HPDE6-E6E7 (cell line): ENCODE measurements around the gene PBX1.

Experiments
- DNase-seq: peaks from one replicate; pipeline ENCODE4 v3.0.0; 2011; ENCODE audit warnings: missing footprints; ENCODE audit errors: extremely low spot score

Gene PBX1

DNA sequence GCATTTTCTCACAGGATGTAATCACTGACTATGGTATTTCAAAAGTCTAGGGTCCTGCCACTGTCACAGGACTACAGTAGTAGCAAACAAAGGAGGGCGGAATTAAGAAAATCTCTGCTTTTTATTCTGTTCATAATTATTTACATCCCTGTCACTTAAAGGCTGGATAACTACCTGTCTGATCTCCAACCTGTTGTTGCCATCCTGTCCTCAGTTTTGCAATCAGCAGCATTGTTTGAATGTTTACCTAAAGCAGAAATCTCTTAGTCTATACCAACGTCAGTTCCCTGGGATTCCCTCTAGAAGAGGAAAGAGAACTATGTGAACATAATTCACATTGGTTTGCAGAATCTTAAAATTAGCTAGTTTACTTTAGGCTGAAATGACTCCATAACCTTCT lies 218.5 kb downstream of the PBX1 start:
- DNase-seq, result no peak

DNA sequence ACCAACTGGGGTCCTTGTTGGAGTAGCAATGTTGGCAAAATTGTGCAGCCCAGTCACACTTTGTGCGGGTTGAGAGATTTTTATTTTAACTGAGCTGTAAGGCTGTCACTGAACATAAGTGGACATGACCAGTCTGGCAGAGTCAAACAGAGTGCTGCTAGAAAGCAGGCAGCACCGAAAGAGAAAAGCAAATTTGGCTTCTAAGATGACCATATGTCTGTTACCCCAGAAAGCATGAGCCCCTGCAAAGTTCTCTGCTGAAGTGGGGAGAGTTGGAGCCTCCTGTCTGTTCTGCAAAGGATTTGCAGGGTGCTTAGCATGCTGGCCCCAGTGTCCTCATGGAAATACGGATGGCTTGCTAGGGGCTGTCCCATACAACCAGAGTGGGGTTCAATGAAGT lies 220.4 kb downstream of the PBX1 start:
- no peak for DNase-seq

DNA sequence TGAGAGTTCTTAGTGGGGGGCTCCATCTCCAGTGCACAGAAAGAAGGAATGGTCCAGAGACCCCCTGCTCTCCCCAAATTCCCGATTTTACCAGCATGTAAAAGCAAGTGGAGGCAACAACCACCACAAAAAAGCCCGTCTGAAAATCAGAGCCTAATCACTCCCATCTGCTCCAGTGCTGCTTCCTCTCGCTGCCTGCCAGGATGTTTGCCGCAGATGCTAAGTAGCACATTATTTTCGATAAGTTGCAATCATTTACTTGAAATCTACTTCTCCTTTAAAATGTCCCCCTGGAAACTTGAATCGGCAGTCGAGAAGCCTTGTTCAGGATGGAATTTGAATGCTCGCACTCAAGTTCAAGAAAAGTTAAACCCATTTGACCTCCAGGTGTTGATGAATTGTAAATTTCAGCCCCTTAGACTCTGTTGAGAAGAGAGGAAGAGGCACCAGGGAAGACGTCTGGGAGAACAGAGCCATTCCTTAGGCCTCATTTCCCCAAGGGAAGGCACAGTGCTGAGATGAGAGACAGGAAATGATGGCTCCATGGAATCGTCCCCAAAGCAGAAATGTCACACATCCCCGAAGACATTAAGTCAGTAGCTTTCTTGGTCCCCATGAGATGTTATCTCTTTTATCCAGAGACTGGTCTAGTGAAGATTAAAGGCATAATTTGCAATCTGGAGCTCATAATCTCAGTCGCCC lies 221.3 kb downstream of the PBX1 start:
- DNase-seq, result no peak

DNA sequence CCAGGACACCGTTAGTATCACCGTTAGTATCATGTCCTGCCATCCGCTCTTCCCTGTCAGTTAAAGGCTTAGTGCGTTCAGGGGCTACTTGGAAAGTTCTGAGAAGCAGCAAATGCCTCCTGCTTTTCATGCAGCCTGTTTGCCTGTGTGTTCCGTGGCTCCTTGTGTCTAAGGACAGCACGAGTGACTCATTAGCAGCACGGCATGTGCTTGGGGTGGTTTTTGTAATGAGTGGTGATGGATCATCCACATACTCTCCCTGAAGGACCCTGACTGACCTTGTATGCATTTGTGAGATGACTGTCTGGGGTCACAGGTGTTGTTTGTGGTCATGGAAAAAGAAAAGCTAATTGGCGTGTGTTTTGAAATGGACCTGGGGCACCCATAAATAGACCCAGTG lies 221.9 kb downstream of the PBX1 start:
- DNase-seq, result peak; percentile 35

DNA sequence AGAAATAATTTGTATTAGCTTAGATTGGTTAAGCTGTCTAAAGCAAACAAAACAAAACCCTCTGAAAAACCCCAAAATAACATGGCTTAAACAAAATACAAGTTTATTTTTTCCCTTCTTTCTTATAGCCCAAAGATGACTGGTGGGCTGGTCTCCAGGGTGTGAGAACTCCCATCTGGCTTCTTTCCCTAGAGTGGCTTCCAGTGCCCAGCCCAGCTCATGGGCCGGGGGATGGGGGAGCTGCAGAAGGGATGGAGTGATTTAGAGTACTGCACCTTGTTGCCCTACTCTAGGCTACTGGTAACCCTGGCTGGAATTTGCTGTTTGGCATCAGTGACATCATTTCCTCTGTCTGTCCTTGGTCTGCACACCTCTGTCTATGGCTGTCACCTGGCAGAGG lies 223.0 kb downstream of the PBX1 start:
- DNase-seq, result no peak

DNA sequence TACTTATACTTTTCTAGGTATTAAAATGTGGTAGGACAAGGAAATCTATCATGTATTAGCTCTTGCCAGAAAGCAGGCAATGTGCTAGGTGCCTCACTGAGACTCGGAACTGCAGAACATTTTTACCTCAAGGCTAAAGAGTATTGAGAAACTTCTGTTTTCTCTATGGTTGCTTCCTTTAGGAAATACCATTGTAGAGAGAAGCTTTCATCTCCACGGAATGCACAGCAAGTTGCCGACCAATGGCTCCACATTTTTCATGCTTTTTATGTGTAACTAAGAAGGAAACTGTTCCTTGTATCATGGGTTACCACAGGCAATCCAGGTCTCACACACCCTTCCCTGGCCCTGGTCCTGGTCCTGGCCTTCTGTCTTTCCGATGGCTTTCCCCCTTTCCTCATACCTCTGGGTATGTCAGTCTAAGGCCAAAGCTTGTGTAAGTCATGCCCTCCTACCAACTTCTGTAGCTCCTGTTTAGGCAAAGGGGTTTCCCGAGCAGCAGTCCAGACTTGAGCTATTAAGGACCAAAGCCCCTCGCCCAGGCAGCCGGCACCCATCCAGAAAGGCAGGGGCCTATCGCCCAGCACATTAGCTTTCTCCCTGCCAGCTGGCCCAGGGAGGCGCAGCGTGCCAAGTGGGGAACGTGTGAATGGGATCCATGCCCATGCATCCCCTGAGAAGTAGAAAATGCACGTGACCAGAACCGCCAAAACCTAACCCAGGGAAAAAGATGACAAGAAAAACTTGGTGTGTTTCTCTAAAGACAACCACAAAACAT lies 225.0 kb downstream of the PBX1 start:
- DNase-seq, result no peak

DNA sequence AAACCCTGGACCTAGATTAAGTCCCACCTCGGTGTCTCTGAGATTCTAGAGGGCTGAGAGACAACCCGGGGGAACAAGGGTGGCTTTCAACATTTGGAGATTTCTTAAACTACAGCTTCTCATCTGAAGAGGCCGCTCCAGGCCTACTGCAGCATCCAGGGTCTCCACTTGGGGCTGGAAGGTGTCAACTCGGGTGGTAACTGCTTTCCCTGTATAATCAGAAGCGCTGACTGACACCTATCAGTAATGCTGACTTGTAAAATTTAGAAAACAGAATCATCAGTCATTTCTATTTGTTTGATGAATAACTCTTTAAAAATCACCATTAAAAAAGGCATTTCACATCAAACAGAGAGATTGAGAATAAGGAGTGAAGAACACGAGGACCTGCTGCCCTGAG lies 226.0 kb downstream of the PBX1 start:
- DNase-seq, result no peak

DNA sequence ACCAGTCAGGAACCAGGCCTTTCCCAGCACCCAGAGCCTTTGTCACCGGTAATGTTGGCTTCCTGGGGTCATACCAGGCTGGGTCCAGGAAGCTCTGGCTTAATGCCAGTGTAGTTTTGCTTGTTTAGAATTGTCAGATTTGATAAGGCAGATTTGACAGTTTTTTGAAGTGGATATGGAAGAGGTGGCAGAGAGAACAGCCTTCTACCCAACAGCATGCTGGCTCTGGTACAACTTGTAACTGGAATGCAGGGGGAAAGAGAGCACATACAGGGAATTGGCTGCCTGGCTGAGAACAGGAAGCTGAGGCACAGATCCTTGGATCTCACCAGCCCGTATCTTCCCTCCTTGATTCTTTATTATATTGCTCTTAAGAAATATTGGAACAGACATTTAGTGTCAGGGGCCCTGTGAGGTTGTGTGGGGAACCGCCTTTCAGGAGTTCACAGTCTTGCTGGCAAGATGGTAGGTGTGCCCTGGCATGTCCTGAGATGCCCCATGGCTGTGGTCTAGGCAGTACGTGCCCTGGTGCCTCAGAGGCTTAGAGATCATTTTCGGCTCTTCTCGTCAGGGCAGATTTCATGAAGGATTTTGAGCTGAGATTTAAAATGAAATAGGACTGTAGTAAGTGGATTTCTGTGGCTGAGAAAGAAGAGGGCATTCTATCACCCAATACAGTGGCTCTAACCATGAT lies 227.0 kb downstream of the PBX1 start:
- no peak for DNase-seq

DNA sequence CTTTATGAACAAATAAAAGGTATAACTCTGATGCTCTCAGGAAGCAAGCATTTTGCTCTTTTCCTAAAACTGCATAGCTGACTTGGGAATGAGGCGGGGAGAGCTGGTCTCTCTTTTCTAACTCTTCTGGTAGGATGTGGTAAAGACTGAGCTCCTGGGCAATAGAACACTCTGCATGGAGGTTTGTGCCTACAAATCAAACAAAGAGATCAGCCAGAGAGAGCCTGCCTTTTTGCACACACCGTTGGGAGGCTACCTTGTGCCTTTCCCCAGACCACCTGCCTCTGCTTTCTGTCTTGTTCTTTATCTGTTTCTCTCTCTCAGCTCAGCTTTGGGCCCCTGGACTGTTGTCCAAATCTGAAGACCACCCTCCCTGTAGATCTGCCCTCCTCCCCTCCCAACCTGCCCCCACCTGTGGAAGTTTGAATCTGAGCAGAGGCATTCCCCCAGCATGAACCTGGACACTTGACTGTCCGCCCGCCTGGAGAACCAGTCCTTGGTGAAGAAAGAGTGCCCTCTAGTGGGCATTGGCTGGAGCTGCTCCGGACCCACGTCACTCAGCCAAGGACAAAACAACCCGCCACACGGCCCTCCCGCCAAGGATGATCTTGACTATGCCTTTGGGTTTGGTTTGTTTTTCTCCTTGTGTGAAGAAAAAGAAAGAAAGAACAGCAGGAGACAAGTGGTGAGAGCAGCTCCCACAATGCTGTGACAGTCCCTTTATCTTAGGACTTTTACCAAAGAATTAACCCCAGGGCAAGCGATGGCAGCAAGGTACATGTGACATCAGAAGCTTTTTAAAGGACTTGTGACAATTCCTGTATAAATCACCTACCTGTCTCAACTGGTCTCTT lies 228.2 kb downstream of the PBX1 start:
- DNase-seq, result peak; percentile 82

DNA sequence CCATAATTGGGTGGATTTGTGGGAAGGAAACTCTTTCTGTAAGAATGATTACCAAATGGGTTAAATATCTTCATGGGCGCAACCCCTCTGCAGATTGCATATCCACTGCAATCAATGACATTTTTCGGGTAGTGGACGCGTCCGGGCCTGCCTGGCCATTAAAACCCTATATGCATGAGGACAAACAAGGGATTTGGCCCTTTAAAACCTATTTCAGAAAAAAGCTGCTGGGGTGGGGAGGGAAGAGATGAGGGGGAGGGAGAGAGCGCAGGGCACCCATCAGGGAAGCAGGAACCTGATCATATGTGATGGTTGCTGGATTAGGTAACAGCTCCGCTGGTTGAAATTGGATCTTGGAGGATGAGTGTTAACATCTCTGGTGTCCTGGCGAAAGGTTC lies 228.8 kb downstream of the PBX1 start:
- DNase-seq, result peak; percentile 26

DNA sequence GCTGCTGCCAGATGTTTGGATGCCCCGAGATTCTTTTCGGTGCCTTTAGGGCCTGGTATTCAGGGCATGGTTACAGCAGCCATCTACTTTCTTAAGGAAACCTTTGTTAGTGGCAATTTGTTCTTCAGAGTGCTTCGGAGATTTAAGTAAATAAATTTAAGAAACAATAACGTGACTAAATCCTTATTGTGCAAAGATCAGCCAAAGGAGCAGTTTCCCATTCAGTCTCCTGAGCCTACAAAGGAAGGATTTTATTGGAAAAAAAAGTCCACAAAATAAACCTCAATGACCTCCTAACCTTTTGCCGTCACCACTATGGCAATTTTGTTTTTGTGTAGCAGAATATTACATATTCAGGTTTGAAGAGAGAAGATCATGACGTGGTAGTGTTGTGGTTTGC lies 231.1 kb downstream of the PBX1 start:
- DNase-seq, result no peak

DNA sequence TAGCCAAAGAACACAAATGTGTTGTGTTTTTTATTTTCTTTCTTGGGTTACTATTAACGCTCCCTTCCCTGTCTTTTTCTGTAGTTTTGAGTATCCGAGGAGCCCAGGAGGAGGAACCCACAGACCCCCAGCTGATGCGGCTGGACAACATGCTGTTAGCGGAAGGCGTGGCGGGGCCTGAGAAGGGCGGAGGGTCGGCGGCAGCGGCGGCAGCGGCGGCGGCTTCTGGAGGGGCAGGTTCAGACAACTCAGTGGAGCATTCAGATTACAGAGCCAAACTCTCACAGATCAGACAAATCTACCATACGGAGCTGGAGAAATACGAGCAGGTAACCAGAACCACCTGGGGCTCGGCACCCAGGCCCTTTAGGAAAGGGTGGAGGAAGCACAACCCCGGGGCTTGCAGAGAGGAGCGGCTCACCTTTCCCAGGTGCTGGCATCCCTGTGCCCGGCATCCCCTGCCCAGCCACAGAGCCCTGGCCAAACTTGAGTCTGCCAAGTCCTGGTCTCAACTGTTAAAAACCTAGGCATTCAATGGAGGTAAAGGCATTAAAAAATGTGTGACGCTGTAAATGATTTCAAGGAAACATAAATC lies 233.5 kb downstream of the PBX1 start:
- DNase-seq, result no peak

DNA sequence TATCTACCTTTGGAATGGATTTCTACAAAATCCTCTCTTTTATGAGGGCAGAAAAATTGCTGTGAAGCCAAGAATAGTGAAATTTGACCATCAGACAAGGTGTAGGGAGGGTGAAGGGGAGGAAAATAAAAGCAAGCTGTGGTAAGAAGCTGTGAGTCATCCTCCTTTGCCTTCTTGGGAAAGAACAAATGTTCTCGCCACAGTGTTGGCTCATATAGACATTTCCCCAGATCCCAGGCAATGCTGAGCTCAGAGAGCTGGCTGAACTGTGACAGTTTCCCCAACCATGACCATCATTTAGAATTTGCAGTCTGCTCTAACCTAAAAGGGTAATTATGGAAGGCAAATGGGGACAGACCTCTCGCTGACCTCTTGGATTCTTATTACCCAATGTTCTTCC lies 235.4 kb downstream of the PBX1 start:
- DNase-seq, result peak; percentile 72

DNA sequence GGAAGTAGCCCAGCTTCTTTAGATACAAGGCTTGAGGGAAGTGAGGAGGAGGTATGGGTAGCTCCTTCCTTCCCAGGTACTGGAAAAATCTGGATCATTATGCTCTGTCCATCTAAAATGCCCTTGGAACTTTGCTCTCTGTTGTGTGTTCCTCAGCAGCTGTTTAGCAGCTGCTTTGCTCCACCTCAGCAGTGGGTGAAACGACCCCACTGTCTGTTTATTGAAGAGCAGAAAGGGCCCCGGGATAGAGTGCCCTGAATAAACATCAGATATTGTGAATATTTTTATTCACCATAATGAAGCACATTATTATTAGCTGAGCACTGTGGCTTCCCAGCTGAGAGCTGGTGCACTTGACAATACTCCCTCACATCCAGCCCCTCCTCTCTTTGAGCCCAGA lies 237.9 kb downstream of the PBX1 start:
- DNase-seq, result no peak

DNA sequence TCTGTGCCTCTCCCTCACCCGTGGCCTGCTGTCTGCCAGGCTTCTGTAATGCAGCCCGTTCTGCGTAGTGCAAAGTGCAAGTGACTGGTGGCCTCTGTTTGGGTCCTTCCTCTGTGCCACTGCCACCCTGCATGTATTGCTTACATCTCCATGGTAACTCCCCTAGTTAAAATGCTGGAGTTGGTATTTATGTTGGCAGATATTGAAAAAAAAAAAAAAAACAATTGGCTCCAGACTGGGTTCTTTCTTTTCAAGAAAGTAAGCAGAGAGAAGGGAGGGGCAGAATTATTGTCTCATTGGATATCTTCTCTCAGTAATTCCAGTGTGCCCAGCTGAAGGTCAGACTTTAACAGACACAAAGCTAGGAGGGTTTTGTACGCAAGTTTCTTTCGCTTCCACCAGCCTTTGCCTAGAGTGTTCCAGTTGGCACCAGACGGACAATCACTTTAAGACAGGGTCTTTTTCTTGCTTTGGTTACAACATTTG lies 242.3 kb downstream of the PBX1 start:
- DNase-seq, result no peak

DNA sequence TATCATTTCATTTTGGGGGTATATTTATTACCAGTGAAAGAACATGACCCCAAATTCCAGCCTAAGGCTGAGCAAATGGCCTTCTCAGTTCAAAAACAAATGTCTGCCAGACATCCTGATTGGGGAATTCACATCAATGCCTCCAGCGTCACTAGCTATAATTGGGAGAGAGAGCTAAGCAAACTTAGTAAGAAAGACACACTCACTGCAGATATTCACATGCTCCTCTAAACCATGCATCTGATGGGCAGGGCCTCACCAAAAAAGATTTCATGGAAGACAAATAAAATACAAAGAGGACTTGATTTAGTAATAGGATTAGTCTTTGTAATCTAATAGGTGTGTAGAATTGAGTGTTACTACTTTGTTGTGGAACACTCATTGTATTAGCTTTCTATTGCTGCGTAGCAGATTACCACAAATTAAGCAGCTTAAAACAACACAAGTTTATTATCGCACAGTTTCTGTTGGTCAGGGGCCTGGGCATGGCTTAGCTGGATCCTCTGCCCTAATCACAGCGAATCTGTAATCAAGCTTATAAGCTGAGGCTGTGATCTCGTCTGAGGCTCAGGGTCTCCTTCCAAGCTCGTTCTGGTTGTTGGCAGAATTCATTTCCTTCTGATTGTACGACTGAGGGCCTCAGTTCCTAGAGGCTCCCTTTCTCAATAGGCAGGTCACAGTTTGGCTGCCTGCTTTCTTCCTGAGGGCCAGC lies 243.0 kb downstream of the PBX1 start:
- no peak for DNase-seq

DNA sequence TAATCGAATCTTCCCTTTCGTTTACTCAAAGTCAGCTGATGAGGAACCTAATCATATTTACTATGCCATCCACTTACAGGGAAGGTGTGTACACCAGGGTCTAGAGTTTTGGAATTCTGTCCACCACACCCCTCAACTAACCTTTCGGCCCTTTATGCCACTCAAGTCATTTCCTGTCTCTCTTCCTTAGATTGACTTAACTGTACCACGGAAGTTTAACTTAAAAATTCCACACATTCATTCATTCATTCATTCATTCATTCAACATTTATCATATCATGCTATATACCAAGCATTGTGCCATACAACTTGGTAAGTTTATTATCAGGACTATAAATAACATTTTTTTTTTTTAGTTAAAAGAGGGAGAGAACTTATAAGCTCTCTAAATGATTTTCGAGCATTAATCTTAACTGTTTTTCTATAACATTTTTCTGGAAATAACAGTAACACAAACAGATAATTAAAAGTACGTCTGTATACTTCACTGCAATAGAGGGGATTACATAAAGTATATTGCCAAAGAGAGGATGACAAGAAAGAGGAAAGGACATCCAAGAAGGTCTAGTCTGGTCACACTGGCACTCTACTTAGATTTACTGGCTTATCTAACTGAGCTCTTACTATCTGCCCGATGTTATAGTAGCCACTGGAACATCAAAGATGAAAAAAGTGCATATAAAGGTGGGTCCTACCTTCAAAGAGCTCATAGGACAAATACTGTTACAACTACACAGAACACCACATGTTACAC lies 243.7 kb downstream of the PBX1 start:
- no peak for DNase-seq

DNA sequence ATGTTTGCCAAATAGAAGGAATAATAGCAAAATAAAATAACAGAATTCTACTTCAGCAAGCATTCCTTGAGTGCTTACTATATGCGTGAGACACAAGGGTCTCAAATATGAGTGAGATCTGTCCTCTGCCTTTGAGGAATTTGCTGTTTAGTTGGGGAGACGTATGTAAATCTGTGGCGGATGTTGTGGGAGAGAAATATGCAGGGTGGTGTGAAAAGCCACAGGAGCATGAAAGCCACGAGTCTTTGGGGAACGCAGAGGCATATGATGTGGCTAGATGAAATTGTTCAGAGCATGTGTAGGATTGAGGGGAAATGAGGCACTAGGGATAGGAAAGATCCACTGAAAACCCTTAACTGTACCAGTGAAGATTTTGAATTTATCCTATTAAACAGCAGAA lies 244.4 kb downstream of the PBX1 start:
- DNase-seq, result no peak

DNA sequence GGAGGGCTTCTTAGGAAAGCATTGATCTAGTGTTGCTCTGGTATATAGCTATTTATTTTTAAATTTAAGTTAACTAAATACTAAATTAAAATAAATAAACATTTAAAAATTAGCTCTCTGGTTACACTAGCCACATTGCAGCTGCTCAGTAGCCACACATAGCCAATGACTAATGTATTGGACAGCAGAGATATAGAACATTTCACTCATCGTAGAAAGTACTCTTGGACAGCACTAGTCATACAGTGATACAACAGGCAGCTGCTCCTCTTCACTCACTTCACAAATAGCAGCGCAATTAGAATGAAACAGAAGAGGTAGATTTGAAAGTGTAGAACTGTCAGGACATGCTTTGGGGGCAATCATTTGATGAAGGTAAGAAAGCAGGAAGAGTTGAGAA lies 245.4 kb downstream of the PBX1 start:
- DNase-seq, result no peak

DNA sequence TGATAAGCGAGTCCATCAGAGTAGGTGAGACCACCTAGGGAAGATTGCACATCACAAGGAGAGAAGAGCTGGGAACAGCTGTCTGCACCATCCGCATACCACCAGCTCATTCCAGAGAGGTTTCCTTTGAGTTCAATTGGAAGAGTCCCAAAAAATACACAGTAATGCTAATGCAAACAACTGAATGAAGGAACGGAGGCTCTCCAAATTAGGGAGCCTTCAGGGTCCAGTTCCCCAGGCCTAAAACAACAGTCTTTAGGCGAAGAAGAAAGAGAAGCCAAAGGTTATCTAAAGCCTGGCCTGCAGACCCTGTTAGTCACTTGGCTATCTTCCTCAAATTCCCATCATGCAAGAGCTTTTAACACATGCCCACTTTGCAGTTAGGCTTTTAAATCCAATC lies 246.4 kb downstream of the PBX1 start:
- no peak for DNase-seq
